Measurements from ENCODE around the gene TELO2.

TELO2 gene

DNA sequence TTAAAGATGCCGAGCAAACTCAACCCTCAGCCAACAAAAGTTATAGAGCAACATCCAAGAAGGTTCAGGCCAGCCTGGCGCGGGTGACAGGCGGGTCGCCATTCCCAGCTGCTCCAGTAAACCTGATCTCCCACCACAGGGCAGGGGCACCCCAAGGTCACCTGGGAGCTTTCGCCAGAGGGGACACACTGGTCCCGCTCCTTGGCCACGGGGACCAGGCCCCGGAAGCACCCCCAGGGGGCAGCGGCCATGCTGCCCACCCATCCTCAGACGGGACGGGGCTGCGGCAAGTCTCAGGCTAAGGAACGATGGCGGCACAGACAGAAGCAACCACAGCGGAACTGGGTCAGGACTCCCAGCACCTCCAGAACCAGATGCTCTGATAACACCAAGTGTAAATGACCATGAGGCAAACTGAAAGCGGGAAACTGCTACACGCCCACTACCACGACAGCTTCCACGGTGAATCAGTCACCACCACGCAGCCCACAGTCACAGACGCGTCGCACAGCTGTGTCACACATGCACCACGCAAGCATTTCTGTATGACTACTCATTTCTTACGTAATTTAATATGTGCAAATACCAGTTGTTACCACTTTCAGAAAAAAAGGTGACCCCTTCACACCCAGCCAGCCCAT is 34.7 kb upstream of the TELO2 start:
- Histone ChIP-seq H3K9me3 (ENCODE audit: control insufficient read depth, low read length) (no peaks in the 10 kb centered on the region), H3K27me3 (ENCODE audit: control insufficient read depth in 1 of 2, insufficient read depth in 1 of 2, low read length in 2 of 2) (no peaks in the 10 kb centered on the region), H3K23ac (ENCODE audit: low read length in 2 of 2) (no peak overlapping the region), H3K27ac (ENCODE audit: low read length, poor library complexity, severe bottlenecking) (no peak overlapping the region), H4K91ac (ENCODE audit: low read length) (no peak overlapping the region), H3K4me2 (ENCODE audit: low read length, poor library complexity, severe bottlenecking) (no peak overlapping the region), H2AFZ (ENCODE audit: low read depth, low read length) (no peak overlapping the region), H3K36me3 (ENCODE audit: control insufficient read depth in 1 of 2, insufficient read depth in 2 of 2, low read depth in 1 of 2, low read length in 2 of 2) (peaks cover 74 to 80% of the 10 kb centered on the region in 2 experiments), H2BK15ac (ENCODE audit: low read depth, poor library complexity, severe bottlenecking) (no peak overlapping the region), H3K9ac (ENCODE audit: low read length) (no peak overlapping the region), H3K18ac (ENCODE audit: low read depth in 1 of 2, low read length in 2 of 2) (no peak overlapping the region), H2AK5ac (ENCODE audit: low read length, severe bottlenecking) (no peak overlapping the region), H3K4ac (ENCODE audit: low read depth in 1 of 2, low read length in 2 of 2) (no peak overlapping the region), H3K4me3 (ENCODE audit: insufficient read depth in 1 of 2, low read depth in 1 of 2, low read length in 2 of 2) (peak overlapping the region in 1 of 2 experiments; percentile 8), H3K14ac (ENCODE audit: low read length in 2 of 2) (no peak overlapping the region), H3K4me1 (ENCODE audit: control insufficient read depth, insufficient read depth, low read depth, low read length) (peaks cover 3% of the 10 kb centered on the region), H4K8ac (ENCODE audit: low read length) (no peak overlapping the region), H3K79me1 (replicated peaks; ENCODE audit: low read length, poor library complexity, severe bottlenecking) (peaks cover 41% of the 10 kb centered on the region), H2BK120ac (ENCODE audit: low read depth, low read length) (no peak overlapping the region), H2BK5ac (ENCODE audit: low read depth, low read length, poor library complexity, severe bottlenecking) (no peak overlapping the region), H2BK12ac (ENCODE audit: low read length in 2 of 2) (no peak overlapping the region)
- DNase-seq, result no peak
- WGBS, result 97% methylated on average over 26 of the region's 26 CpGs

DNA sequence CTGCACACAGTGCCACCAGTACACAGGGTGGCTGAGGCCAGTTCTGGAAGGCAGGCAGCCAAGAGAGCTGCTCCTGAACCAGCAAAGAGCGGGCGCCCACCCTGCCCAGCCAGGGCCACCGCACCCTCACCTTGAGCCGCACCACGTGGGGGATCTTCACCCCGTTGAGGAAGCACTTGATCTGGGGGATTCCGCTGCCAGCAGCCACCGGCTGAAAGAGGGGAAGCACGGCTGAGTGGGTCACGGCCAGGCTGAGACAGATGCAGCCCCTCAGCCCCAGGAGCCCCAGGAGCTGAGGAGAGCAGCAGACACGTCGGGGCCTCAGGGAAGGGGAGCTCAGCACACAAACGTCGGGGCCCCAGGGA is 34.2 kb upstream of the TELO2 start:
- DNase-seq, result no peak
- Histone ChIP-seq H3K27me3 (ENCODE audit: control insufficient read depth in 1 of 2, insufficient read depth in 1 of 2, low read length in 2 of 2) (no peaks in the 10 kb centered on the region), H4K91ac (ENCODE audit: low read length) (no peak overlapping the region), H3K4me3 (ENCODE audit: insufficient read depth in 1 of 2, low read depth in 1 of 2, low read length in 2 of 2) (no peak overlapping the region), H3K4me2 (ENCODE audit: low read length, poor library complexity, severe bottlenecking) (no peak overlapping the region), H3K18ac (ENCODE audit: low read depth in 1 of 2, low read length in 2 of 2) (no peak overlapping the region), H4K8ac (ENCODE audit: low read length) (no peak overlapping the region), H2BK120ac (ENCODE audit: low read depth, low read length) (no peak overlapping the region), H3K4ac (ENCODE audit: low read depth in 1 of 2, low read length in 2 of 2) (no peak overlapping the region), H2AK5ac (ENCODE audit: low read length, severe bottlenecking) (no peak overlapping the region), H3K14ac (ENCODE audit: low read length in 2 of 2) (no peak overlapping the region), H2BK15ac (ENCODE audit: low read depth, poor library complexity, severe bottlenecking) (no peak overlapping the region), H3K36me3 (ENCODE audit: control insufficient read depth in 1 of 2, insufficient read depth in 2 of 2, low read depth in 1 of 2, low read length in 2 of 2) (peaks cover 73 to 75% of the 10 kb centered on the region in 2 experiments), H3K4me1 (ENCODE audit: control insufficient read depth, insufficient read depth, low read depth, low read length) (peaks cover 3% of the 10 kb centered on the region), H3K23ac (ENCODE audit: low read length in 2 of 2) (no peak overlapping the region), H3K9me3 (ENCODE audit: control insufficient read depth, low read length) (no peaks in the 10 kb centered on the region), H3K27ac (ENCODE audit: low read length, poor library complexity, severe bottlenecking) (no peak overlapping the region), H3K79me1 (replicated peaks; ENCODE audit: low read length, poor library complexity, severe bottlenecking) (peaks cover 43% of the 10 kb centered on the region), H2AFZ (ENCODE audit: low read depth, low read length) (no peak overlapping the region), H2BK12ac (ENCODE audit: low read length in 2 of 2) (no peak overlapping the region), H3K9ac (ENCODE audit: low read length) (no peak overlapping the region), H2BK5ac (ENCODE audit: low read depth, low read length, poor library complexity, severe bottlenecking) (no peak overlapping the region)
- WGBS, result 91% methylated on average over 14 of the region's 14 CpGs

DNA sequence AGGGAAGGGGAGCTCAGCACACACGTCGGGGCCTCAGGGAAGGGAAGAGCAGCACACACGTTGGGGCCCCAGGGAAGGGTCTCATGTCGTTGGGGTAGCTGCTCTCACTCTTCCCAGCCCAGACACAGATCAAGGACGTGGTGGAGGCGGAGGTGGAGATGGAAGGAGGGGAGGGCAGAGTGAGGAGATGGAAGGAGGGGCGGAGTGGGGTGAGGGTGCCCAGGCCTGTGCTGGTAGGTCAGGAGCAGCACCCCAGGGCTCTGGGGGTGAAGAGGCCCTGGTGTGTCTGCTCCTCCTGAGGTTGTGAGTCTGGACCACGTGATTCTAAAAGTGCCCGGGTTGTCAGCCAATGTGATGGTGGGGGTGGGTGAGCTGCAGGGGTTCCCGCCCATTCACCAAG is 33.2 kb upstream of the TELO2 start:
- no peak overlapping the region for H2AFZ ChIP-seq (ENCODE audit: low read depth, low read length)
- 91% methylated on average over 10 of the region's 10 CpGs for WGBS
- H2BK120ac ChIP-seq (ENCODE audit: low read depth, low read length), result no peak overlapping the region
- H3K27me3 ChIP-seq (ENCODE audit: control insufficient read depth in 1 of 2, insufficient read depth in 1 of 2, low read length in 2 of 2), result no peaks in the 10 kb centered on the region
- no peak overlapping the region for H2AK5ac ChIP-seq (ENCODE audit: low read length, severe bottlenecking)
- no peak overlapping the region for H3K9ac ChIP-seq (ENCODE audit: low read length)
- no peak overlapping the region for H3K4ac ChIP-seq (ENCODE audit: low read depth in 1 of 2, low read length in 2 of 2)
- H3K4me2 ChIP-seq (ENCODE audit: low read length, poor library complexity, severe bottlenecking), result no peak overlapping the region
- H3K27ac ChIP-seq (ENCODE audit: low read length, poor library complexity, severe bottlenecking), result no peak overlapping the region
- H3K4me3 ChIP-seq (ENCODE audit: insufficient read depth in 1 of 2, low read depth in 1 of 2, low read length in 2 of 2), result no peak overlapping the region
- peaks cover 3% of the 10 kb centered on the region for H3K4me1 ChIP-seq (ENCODE audit: control insufficient read depth, insufficient read depth, low read depth, low read length)
- H3K79me1 ChIP-seq (replicated peaks; ENCODE audit: low read length, poor library complexity, severe bottlenecking), result peaks cover 44% of the 10 kb centered on the region
- no peak overlapping the region for H3K14ac ChIP-seq (ENCODE audit: low read length in 2 of 2)
- H3K9me3 ChIP-seq (ENCODE audit: control insufficient read depth, low read length), result no peaks in the 10 kb centered on the region
- peaks cover 70 to 75% of the 10 kb centered on the region in 2 experiments for H3K36me3 ChIP-seq (ENCODE audit: control insufficient read depth in 1 of 2, insufficient read depth in 2 of 2, low read depth in 1 of 2, low read length in 2 of 2)
- H3K23ac ChIP-seq (ENCODE audit: low read length in 2 of 2), result no peak overlapping the region
- no peak overlapping the region for H3K18ac ChIP-seq (ENCODE audit: low read depth in 1 of 2, low read length in 2 of 2)
- no peak overlapping the region for H2BK5ac ChIP-seq (ENCODE audit: low read depth, low read length, poor library complexity, severe bottlenecking)
- no peak for DNase-seq
- no peak overlapping the region for H2BK15ac ChIP-seq (ENCODE audit: low read depth, poor library complexity, severe bottlenecking)
- H4K91ac ChIP-seq (ENCODE audit: low read length), result no peak overlapping the region
- no peak overlapping the region for H2BK12ac ChIP-seq (ENCODE audit: low read length in 2 of 2)
- no peak overlapping the region for H4K8ac ChIP-seq (ENCODE audit: low read length)

DNA sequence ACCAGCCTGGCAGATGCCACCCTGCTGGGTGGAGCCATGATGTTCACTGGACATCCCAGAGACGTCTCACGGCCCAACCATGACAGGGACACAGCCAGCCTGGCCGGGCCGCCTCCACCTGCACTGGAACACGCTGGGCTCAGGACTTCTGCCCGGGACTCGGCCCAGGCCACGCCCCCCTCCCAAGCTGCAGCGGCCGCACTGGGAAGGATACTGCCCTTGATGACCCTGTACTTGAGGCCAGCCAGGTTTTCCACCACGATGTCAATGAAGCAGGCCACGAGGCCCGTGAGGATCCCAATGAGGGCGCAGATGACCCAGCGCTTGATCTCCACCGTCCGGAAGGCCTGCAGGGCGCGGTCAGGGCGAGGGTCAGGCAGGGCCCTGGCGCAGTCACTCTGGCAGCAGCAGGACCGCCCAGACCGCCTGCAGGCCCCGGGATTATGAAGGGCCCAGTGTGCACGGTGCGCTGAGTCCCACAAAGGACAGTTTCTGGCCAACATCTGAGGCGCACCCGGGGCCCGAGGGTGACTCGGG is 32.5 kb upstream of the TELO2 start:
- H3K27me3 ChIP-seq (ENCODE audit: control insufficient read depth in 1 of 2, insufficient read depth in 1 of 2, low read length in 2 of 2), result no peaks in the 10 kb centered on the region
- H4K91ac ChIP-seq (ENCODE audit: low read length), result peak overlapping the region; percentile 49
- WGBS, result 92% methylated on average over 30 of the region's 30 CpGs

More for the DNA sequence above, 32.5 kb upstream of the TELO2 start:
- no peak for DNase-seq
- peak overlapping the region; percentile 15 for H4K8ac ChIP-seq (ENCODE audit: low read length)
- H3K14ac ChIP-seq (ENCODE audit: low read length in 2 of 2), result no peak overlapping the region
- H2BK15ac ChIP-seq (ENCODE audit: low read depth, poor library complexity, severe bottlenecking), result no peak overlapping the region
- no peak overlapping the region for H2BK12ac ChIP-seq (ENCODE audit: low read length in 2 of 2)
- H3K23ac ChIP-seq (ENCODE audit: low read length in 2 of 2), result no peak overlapping the region
- peaks cover 63 to 75% of the 10 kb centered on the region in 2 experiments for H3K36me3 ChIP-seq (ENCODE audit: control insufficient read depth in 1 of 2, insufficient read depth in 2 of 2, low read depth in 1 of 2, low read length in 2 of 2)
- H3K79me1 ChIP-seq (replicated peaks; ENCODE audit: low read length, poor library complexity, severe bottlenecking), result peaks cover 45% of the 10 kb centered on the region
- H3K9ac ChIP-seq (ENCODE audit: low read length), result no peak overlapping the region
- no peak overlapping the region for H2BK120ac ChIP-seq (ENCODE audit: low read depth, low read length)
- no peak overlapping the region for H3K4me2 ChIP-seq (ENCODE audit: low read length, poor library complexity, severe bottlenecking)
- H3K18ac ChIP-seq (ENCODE audit: low read depth in 1 of 2, low read length in 2 of 2), result no peak overlapping the region
- no peak overlapping the region for H3K27ac ChIP-seq (ENCODE audit: low read length, poor library complexity, severe bottlenecking)
- no peak overlapping the region for H3K4me3 ChIP-seq (ENCODE audit: insufficient read depth in 1 of 2, low read depth in 1 of 2, low read length in 2 of 2)
- no peak overlapping the region for H3K4ac ChIP-seq (ENCODE audit: low read depth in 1 of 2, low read length in 2 of 2)
- no peak overlapping the region for H2BK5ac ChIP-seq (ENCODE audit: low read depth, low read length, poor library complexity, severe bottlenecking)
- no peak overlapping the region for H2AK5ac ChIP-seq (ENCODE audit: low read length, severe bottlenecking)
- no peaks in the 10 kb centered on the region for H3K9me3 ChIP-seq (ENCODE audit: control insufficient read depth, low read length)
- H3K4me1 ChIP-seq (ENCODE audit: control insufficient read depth, insufficient read depth, low read depth, low read length), result peaks cover 4% of the 10 kb centered on the region
- H2AFZ ChIP-seq (ENCODE audit: low read depth, low read length), result no peak overlapping the region
